HG03280 (cell line): ENCODE results near the gene COL11A2.
A peak's percentile ranks its signal among the peaks of the same experiment; 100 is the strongest.

ENCODE experiments used
- ATAC-seq: cut with Tn5 transposase; IDR thresholded peaks from one replicate; pipeline ENCODE4 v1.9.1; 2021; ENCODE audit warnings: mild to moderate bottlenecking, moderate library complexity; ENCODE audit not compliant: unreplicated experiment

Gene COL11A2

DNA sequence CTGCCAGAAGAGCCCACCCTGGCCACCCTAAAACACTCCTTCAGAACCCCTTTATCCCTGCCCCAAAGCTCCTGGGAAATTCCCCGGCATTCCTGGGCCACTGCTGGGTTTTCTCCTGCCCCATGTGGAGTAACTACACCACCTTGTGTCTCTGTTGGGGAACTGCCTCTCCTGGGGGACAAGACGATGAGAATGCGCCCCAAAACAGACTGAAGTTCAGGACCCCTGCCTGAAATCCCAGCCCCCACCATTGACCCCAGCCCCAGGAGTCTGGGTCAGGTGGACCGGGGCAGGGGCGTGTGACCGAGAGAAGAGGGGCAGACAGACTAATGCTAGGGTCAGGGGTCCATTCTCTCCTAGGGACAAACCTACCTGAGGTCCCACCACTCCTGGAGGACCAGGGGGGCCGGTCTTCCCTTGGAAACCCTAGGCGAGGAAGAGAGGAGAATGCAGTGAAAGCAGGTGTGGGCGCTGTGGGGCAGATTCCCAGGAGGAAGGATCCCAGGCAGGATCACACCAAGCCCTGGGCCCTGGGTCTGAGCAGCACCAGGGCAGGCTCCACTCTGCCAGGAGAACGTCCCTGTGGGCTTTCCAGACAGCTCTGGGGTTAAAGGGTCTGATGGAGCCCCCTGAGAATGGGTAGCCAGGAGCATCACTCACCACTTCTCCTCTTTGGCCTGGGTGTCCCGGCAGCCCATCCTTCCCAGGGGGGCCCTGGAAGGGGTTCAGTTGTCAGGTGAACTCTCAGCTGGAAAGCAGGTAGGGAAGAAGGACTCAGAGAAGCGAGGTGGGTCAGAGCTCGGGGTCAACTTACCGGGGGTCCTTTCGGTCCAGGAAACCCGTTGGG lies 19.4 kb downstream of the COL11A2 start:
- no peak for ATAC-seq

DNA sequence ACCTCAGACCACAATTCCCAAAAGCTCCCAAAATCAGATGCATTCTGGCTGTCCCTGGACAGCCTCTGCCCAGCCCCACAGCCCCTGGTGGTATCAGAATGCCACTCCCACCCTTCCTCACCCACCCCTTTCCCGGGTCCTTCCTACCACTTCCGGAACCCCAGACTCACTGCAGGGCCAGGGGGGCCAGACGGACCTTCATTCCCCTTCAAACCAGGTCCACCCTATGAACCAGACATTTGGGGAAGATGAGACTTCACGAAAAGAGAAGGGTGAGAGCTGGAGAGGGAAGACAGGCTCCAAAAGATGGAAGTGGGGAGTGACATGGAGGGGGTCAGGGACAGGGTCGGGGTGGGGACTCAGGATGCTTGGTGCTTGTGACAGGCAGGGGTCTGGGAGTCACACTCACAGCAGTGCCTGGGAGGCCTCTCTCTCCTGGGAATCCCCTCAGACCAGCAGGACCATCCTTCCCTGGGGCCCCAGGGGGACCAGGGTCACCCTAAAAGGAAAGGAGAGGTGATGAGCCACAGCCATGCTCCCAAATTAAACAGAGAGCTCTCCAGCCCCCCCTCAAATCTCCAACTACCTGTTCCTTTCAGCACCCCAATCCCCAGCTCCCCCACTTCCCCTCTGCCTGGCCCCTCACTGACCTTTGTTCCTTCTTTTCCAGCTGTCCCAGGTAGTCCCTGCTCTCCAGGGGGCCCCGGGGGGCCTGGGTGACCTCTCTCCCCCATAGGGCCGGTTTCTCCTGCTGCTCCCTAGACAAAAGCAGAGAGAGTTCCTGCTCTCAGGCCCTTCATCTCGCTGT lies 20.2 kb downstream of the COL11A2 start:
- no peak for ATAC-seq

DNA sequence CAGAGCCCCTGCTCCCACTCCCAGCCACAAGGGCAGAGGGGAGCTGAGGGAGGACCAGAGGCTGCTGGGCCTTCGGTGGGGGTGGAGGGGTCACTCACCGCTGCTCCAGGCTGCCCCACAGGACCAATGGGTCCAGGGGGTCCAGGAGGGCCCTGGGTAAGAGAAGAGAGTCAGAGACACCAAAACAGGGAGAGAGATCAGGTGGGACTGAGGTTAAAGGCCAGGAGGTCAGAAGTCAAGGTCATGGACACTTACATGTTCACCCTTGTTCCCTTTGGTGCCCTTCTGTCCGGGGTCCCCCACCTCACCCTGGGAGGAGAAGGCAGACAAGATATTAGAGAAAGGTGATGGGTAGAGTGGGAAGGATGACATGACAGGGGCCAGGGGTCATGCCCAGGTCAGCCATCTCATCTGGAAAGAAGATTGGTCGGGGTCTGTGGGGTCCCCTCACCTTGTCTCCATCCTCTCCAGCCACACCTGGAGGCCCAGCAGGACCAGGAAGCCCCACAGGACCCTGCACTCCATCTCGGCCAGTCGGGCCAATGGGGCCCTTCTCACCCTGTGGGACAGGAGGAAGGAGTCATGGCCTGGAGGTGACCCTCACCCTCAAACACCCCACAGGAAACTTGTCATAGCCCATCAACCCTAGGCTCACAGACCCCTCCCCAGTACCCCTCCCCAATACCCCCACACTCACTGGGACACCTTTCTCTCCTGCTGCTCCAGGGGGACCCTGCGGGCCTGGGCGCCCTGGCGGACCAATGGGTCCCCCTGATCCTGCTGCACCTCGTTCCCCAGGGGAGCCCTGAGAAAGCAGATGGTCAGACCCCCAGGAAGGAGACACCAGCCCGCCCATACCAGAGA lies 21.0 kb downstream of the COL11A2 start:
- ATAC-seq: no peak

DNA sequence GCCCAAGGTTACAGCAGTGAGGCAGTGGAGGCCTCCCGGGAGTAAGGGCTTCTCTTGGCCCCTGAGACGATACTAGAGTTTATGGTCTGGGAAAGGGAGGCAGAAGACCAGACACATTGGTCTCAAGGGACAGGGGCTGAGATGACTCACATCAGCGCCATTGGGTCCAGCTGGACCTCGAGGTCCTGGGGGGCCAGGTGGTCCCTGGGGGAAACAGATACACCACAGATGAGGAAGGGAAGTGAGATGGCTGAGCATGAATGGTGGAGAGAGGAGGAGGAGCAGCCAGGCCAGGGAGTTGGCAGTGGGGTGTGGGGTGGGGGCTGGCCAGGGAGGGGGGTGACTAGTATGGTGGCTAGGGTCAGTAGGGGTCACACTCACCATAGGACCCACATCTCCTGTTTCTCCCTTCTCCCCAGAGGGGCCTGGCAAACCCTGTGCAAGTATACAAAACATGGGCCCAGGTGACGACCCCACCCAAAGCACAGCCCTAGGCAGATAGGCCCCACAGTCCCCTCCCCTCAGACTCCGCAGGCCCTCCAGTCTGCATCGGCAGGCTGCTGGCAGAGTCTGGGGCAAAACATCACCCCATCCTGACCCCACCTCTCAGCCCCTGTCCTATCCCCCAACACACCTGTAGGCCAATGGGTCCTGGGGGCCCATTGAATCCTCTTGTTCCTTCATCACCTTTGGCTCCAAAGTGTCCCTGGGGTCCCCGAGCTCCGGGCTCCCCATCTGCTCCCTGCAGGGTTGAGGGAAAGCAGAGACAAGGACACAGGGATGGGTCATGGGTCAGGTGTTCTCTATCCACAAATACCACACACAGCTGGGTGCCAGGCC lies 21.9 kb downstream of the COL11A2 start:
- ATAC-seq: no peak

DNA sequence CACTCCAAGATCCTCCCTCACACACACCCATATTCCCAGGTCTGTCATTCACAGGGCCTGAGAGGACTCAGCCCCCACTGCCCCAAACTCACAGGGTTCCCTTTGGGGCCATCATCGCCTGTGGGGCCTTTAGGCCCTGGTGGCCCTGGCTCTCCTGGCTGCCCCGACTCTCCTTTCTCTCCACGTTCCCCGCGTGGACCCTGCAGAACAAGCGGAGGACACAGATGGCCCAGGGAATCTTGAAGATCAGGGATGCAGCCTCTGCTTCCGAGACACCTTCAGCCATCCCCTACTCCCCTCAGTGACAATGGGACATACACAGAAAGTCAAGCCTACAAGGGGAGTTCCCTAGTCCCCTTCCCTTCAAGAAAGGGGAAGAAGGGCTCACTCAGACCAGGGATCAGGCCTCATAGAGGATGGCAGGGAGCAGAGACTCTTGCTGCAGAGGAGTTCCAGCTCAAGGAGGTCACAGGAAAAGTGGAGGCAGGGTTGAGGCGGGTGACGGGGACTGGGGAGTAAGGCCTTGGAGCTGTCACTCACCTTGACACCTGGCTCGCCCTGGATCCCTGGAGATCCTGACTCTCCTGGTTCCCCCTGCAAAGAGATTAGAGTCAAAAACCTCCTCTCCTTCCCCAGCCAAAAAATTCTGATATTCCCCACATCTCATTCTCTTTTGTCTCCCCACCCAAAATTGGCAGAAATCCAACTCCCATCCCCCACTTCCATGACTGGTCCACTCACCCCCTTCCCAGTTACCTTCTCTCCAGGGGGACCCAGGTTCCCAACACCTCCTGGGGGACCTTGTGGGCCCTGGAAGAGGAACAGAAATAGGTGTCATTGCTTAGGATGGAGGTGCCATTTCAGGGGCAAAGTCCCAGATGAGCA lies 22.7 kb downstream of the COL11A2 start:
- no peak for ATAC-seq

DNA sequence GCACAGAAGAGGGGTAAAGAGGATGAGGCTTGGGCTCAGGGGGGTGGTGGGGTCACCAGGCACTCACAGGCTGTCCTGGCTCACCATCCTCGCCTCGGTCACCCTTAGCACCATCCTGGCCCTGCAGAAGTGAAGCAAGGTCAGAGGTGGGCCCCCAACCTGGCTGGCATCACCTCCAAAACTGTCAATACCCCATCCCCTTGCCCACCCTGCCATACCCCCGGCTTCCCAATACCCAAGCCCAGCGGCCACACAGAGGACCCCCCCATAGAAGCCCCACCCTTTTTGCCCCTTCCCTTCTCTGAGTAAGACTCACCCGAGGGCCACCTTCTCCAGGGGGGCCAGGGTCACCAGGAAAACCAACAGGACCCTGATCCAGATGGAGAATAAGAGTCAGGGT lies 23.6 kb downstream of the COL11A2 start:
- ATAC-seq: no peak

DNA sequence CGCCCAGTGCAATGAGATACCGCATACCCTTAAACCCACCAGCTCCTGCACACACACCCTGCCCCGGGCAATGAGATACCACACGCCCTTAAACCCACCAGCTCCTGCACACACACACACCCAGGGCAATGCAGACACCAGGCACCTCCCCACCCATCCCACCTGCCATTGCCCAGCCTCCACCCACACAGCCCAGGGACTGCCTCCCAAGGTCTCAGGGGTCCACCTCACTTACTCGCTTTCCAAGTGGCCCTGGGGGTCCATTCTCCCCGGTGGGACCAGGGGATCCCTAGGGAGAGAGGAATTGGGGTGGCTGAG lies 24.0 kb downstream of the COL11A2 start:
- ATAC-seq: no peak

DNA sequence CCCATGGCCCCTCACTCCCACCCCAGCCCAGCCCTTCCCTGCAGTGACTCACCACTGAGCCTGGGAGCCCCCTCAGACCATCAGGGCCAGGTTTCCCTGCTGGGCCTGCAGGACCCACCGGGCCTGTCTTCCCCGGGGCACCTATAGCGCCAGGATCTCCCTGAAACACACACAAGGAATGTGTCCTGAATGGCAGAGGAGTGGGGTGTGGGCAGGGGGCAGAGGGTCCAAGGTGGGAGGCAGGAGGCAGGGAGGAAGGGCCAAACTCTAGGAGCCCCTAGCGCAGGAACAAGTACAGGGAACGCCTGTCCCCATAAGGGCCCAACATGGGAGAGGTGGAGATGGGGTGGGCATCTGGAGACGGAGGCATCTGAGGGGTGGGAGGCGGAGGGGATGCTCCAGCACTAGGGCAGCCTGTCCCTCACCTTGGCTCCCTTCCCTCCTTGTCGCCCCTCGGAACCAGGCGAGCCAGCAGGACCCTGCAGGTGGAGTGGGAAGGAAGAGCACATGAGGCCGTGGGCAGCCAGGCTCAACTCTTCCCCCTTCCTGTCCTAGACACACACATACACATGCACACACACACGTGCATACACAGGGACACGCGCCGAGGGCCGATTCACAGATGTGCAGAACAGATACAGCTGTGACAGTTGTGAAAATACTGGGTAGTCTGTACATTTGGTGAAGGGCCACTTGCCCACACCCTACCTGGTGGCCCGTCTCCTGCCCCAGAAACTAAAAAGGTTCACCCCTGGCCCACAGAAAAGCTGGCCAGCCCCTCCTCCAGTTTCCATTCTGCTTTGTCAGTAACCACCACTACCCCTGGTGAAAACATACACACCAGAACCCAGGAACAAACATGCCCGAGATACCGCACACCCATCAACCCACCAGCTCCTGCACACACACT lies 24.6 kb downstream of the COL11A2 start:
- no peak for ATAC-seq

DNA sequence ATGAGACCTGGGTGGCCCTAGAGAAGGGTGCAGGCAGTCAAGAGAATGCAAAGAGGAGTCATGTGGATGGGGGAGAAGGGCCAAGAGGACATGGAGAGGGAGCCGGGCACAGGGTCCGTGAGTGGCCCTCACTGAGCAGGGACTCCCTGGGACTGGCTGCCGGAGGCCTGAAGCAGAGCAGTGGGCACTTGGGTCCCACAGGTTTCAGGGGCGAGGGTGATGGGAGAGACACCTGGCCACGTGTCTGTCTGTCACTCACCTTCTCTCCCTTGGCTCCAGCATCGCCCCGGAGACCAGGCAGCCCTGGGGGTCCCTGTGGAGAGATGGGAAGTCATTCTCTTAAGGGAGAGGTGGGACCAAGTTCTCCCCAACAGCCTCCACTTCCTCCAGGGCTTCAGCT lies 25.5 kb downstream of the COL11A2 start:
- no peak for ATAC-seq

DNA sequence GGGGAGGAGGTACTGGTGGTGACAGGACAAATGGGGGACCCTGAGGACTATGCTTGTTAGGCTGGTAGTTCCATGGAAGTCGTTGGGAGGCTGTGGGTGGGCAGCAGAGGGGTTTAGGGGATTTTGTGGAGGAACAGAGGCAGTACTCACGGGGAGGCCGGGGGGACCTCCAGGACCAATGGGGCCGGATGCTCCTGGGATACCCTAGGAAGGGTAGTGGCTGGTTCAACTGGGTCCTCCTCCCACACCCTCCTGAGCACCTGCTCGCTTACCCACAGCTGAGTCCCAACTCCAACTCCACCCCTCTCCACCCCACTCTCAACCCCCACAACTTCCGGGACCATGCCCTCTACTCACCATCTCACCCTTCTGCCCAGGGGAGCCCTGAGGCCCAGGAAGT lies 25.9 kb downstream of the COL11A2 start:
- no peak for ATAC-seq

DNA sequence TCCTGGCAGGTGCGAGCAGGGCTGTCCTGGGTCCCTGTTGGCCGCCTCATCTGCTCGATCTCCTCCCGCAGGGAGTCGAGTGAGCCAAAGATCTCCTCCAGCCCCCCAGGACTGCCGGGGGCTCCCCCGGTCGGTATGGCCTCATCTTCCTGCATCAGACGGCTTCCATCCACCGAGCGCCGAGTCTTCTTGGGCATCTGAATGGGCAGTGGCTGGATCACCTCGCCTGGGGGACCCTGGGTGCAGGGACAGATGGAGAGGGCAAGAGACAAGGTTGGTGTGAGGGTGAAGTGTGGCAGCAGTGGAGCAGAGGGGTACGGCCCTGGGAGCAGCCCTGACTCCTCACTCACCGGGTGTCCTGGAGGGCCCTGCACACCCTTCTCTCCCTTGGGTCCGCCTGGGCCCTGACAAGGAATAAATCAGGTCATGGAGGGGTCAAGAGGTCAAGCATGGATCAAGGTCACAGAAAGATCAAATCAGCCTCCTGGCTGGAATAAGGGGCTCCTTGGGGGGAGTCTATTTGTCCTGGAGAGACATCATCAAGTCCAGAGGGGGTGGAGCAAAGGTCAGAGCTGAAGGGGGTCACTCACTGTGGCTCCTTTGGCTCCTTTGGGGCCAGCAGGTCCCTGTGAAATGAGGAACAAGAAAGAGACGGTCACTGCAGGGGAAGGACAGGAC lies 26.5 kb downstream of the COL11A2 start:
- ATAC-seq: no peak

DNA sequence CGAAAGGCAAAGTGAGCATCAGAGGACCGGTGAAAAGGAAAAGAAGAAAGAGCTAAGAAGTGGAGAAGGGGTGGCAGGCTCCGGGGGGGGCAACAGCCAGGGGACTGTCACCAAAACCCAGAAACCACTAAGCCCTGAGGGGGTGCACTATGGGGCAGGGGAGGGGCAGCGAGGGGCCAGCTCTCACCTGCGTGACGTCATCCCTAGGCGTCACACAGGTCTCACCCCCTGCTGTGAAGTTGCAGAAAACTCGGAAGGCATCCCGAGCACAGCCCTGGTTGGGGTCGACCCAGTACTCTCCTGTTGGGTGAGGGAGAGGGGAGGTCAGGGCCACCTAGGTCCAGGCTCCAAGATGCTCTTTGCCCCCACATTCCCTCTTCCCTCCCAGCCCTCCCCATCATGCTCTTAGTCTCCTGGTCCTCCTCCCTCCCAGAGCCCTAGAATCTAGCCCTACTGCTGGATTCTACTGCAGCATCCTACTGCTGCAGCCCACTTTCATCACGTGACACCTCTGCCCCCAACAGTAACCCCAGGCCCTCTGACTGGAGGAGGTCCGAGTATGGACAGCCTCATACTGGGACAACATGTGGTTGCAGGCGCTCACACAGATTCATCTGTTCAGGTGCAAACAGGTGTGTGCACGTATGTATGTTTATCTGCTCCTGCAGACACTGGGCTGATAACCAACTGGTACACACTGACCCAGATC lies 27.4 kb downstream of the COL11A2 start:
- ATAC-seq: no peak

DNA sequence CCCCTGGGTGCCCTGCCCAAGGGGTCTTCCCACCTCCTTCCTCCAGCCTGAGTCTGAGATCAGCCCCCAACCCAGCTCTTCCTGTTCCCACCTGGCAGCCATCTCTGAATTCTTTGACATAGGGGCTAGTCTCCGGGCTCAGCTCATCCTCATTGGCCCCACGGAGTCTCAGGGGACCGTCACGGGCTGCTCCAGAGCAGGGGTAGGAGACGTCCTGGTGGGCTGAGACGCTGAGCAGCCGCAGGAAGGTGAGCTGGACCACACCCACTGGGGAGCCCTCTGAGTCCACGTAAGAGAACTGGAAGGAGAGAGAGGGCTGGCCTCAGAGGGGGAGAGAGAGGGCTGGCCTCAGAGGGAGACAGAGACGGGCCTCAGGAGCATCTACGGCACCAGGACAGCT lies 28.1 kb downstream of the COL11A2 start:
- no peak for ATAC-seq

DNA sequence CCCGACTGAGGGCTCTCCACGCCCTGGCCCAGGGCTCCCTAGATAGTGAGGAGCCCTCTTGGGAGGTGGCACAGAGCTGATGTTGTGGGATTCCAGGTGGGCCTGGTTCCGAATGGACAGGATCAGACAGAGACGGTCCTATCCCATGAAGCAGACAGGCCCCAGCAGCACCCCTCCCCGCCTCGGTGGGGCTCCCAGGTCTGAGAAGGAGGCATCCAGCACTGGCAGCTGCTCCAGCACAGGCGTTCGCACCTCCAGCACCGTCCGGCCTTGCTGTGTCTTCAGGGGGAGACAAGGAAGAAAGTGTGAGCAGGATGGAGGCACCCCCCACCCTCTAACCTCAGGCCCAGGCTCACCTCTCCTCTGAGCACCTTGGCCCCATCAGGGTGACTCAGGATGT lies 28.7 kb downstream of the COL11A2 start:
- no peak for ATAC-seq

DNA sequence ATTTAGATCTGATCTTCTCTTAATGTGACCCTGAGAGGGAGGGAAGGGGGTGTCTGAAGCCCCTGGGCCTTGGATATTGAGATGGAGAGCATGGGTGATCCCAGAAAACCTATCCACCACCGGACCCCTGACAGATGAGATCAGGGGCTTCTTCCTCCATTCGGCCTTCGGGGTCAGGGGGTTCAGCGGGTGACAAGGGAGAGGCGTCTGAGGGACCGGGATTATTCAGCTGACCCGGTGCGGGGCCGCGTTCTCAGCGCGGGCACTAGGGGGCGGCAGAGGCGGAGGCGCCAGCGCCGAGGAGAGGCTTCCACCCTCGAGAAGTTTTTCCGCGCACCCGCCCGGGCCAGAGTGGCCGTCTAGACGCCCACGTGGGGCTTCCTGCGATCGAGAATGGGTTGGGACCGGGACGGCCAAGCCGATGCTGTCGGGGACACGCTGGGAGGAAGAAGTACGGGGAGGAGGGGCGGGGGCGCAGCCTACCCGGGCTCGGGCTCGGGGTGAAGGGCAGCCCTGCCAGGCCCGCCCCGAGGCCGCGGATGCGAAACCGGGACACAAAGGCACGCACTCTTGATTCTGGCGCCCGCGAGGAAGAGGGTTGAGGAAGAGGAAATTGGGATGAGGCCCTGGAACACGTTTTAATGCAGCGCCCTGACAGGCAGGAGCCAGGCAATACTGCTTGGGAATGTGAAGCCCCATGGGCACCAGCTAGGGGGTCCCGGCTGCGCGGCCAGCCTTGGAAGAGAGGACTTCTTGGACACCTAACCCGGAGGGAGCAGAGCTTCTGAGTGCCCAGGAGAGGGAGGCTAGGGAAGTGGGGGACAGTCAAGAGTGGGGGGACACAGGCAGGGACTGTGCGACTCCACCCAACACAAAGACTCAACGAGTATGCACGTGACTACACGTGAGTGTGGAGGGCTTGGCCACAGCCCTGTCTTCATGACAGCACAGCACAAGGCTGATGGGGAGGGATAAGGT lies 30.6 kb downstream of the COL11A2 start:
- ATAC-seq: peak; percentile 73

DNA sequence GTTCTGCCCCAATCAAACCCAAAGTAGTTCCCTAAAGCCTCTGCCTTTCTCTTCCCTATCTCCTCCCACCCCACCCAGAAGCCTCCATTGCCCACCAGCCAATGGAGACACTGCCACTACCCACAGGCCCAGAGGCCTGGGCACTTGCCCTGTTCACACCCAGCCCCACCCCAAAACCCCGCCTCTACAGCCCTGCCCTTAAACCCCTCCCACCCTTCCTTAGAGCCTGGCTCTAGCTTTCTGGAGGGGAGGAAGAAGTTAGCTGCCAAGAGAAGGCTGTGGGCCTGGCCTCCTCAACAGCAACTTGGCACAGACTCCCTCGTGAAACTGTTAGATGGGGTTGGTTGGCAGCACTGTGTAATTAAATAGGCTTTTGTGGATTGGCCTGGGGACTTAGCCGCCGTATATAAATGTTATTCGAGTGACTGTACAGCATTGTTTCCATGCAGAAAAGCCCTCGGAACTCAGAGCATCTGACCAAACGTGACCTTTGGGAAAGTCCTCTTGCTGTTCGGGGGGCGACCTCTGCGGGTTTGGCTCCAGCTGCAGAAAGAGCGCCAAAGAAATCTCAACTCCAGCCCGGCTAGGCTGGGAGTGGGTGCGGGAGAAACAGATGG lies 31.4 kb downstream of the COL11A2 start:
- ATAC-seq: no peak
